SIG-M5 treated with dmso at 0.1 percent for 504 hours (cell line): Measurements from ENCODE around the gene MRPS2.
"Not testable (repeated sequence)": the region's sequence is repeated elsewhere in the genome, so short reads cannot be mapped to it uniquely, and the experiment has no call there.

Experiments used
- DNase-seq: peaks from one replicate; lab custom pipeline; 2025; ENCODE audit not compliant: unreplicated experiment; lab: John Stamatoyannopoulos, UW

MRPS2 gene

GRCh38 chr9:135499326-135500070 is 984 bp upstream of the MRPS2 start:
- peak; percentile 81 for DNase-seq

GRCh38 chr9:135500071-135500524 is 384 bp upstream of the MRPS2 start:
- peak; percentile 32 for DNase-seq

GRCh38 chr9:135501261-135502167 is 1.0 kb downstream of the MRPS2 start:
- DNase-seq: no peak

GRCh38 chr9:135502168-135502872 is 1.8 kb downstream of the MRPS2 start:
- no peak for DNase-seq

- no peak for DNase-seq
Measured at GRCh38 chr9:135502873-135503321, 2.4 kb downstream of the MRPS2 start.

- no peak for DNase-seq
Measured at GRCh38 chr9:135503371-135504261, 3.1 kb downstream of the MRPS2 start.

GRCh38 chr9:135504262-135505243 is 4.1 kb downstream of the MRPS2 start:
- peak; percentile 37 for DNase-seq

GRCh38 chr9:135505406-135506187 is 5.1 kb downstream of the MRPS2 start:
- no peak for DNase-seq

- DNase-seq: no peak
Measured at GRCh38 chr9:135506327-135507103, 6.0 kb downstream of the MRPS2 start.

- no peak for DNase-seq
Measured at GRCh38 chr9:135507104-135508035, 6.9 kb downstream of the MRPS2 start.

GRCh38 chr9:135508211-135508820 is 7.8 kb downstream of the MRPS2 start:
- DNase-seq: no peak

- DNase-seq: no peak
Measured at GRCh38 chr9:135509458-135509857, 9.0 kb downstream of the MRPS2 start.

GRCh38 chr9:135512241-135512603 is 11.7 kb downstream of the MRPS2 start:
- no peak for DNase-seq

- DNase-seq: no peak
Measured at GRCh38 chr9:135512904-135513303, 12.4 kb downstream of the MRPS2 start.

- no peak for DNase-seq
Measured at GRCh38 chr9:135513351-135513846, 12.9 kb downstream of the MRPS2 start.

- DNase-seq: not testable (repeated sequence)
Measured at GRCh38 chr9:135513906-135514305, 13.4 kb downstream of the MRPS2 start.
